HCT116 (cell line): ENCODE results near the gene ENTPD3.

Source experiments
- EGR1 ChIP-seq: IDR thresholded peaks from 2 replicates; pipeline ENCODE4 v1.6.1; 2012; ENCODE audit warnings: low read depth
- EZH2 ChIP-seq: fragments of 200-600 bp; sonication (generic); IDR thresholded peaks from 2 replicates; pipeline ENCODE4 v1.6.1; 2017; ENCODE audit warnings: antibody characterized with exemption, mixed run types
- POLR2AphosphoS5 ChIP-seq: IDR thresholded peaks from 2 replicates; pipeline ENCODE4 v1.6.1; 2011; ENCODE audit warnings: mild to moderate bottlenecking, low read depth, low read length, moderate library complexity
- YY1 ChIP-seq: IDR thresholded peaks from 2 replicates; pipeline ENCODE4 v1.6.1; 2011; ENCODE audit warnings: low read length, low read depth, moderate library complexity, mild to moderate bottlenecking; ENCODE audit not compliant: insufficient replicate concordance; ENCODE audit errors: extremely low read depth
- TF ChIP-seq, protein P1 (sequence below): IDR thresholded peaks from 2 replicates; pipeline ENCODE4 v1.6.1; 2011; ENCODE audit warnings: mild to moderate bottlenecking, low read length, moderate library complexity; ENCODE audit not compliant: insufficient replicate concordance; ENCODE audit errors: extremely low read depth
- TF ChIP-seq, protein P2 (sequence below), 3 experiments: fragments of 200-600 bp in 1 of 3; sonication (generic) in 1 of 3; IDR thresholded peaks in 2 of 3; conservative IDR thresholded peaks in 1 of 3; 2 replicates each; pipeline ENCODE4 v1.5.1; 2012 to 2017; ENCODE audit warnings: low read depth in 2 of 3, low read length in 2 of 3, antibody characterized with exemption in 1 of 3, borderline replicate concordance in 1 of 3, control low read depth in 1 of 3, mild to moderate bottlenecking in 1 of 3, mixed read lengths in 1 of 3, mixed run types in 1 of 3, moderate library complexity in 1 of 3; ENCODE audit not compliant: insufficient read depth in 1 of 3
- TF ChIP-seq, protein P3 (sequence below): IDR thresholded peaks from 2 replicates; pipeline ENCODE4 v1.6.1; 2012; ENCODE audit warnings: low read depth

DNA sequence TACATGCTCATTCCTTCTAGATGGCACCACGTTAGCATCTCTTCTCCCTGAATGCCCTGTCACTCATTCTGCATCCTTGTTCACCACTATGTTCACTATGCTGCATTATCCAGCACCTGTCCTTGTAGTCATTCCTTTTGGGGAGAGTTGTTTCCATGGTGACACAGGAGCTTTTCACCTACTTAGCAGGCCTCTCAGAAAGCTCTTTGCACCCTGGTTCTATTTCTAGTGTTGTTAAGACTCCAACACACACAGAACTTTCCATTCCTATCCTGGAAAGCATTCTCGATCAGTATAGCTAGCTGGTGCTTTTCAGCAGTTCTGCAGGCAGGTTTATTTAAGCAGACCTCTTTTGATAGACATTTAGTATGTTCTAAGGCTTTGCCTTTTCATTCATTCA, 63.5 kb downstream of the ENTPD3 start:
- no peak for TF ChIP-seq POLR2AphosphoS5
- TF ChIP-seq, protein P1, sequence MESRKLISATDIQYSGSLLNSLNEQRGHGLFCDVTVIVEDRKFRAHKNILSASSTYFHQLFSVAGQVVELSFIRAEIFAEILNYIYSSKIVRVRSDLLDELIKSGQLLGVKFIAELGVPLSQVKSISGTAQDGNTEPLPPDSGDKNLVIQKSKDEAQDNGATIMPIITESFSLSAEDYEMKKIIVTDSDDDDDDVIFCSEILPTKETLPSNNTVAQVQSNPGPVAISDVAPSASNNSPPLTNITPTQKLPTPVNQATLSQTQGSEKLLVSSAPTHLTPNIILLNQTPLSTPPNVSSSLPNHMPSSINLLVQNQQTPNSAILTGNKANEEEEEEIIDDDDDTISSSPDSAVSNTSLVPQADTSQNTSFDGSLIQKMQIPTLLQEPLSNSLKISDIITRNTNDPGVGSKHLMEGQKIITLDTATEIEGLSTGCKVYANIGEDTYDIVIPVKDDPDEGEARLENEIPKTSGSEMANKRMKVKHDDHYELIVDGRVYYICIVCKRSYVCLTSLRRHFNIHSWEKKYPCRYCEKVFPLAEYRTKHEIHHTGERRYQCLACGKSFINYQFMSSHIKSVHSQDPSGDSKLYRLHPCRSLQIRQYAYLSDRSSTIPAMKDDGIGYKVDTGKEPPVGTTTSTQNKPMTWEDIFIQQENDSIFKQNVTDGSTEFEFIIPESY: no peak
- TF ChIP-seq, protein P2, sequence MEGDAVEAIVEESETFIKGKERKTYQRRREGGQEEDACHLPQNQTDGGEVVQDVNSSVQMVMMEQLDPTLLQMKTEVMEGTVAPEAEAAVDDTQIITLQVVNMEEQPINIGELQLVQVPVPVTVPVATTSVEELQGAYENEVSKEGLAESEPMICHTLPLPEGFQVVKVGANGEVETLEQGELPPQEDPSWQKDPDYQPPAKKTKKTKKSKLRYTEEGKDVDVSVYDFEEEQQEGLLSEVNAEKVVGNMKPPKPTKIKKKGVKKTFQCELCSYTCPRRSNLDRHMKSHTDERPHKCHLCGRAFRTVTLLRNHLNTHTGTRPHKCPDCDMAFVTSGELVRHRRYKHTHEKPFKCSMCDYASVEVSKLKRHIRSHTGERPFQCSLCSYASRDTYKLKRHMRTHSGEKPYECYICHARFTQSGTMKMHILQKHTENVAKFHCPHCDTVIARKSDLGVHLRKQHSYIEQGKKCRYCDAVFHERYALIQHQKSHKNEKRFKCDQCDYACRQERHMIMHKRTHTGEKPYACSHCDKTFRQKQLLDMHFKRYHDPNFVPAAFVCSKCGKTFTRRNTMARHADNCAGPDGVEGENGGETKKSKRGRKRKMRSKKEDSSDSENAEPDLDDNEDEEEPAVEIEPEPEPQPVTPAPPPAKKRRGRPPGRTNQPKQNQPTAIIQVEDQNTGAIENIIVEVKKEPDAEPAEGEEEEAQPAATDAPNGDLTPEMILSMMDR (IDR thresholded peaks at IDR 0.05 in 2 of 3, conservative IDR thresholded peaks at IDR 0.05 in 1 of 3; ENCODE audit: borderline replicate concordance in 1 of 3, insufficient read depth in 1 of 3, low read depth in 2 of 3, low read length in 2 of 3): no peak
- TF ChIP-seq EZH2: no peak
- TF ChIP-seq, protein P3, sequence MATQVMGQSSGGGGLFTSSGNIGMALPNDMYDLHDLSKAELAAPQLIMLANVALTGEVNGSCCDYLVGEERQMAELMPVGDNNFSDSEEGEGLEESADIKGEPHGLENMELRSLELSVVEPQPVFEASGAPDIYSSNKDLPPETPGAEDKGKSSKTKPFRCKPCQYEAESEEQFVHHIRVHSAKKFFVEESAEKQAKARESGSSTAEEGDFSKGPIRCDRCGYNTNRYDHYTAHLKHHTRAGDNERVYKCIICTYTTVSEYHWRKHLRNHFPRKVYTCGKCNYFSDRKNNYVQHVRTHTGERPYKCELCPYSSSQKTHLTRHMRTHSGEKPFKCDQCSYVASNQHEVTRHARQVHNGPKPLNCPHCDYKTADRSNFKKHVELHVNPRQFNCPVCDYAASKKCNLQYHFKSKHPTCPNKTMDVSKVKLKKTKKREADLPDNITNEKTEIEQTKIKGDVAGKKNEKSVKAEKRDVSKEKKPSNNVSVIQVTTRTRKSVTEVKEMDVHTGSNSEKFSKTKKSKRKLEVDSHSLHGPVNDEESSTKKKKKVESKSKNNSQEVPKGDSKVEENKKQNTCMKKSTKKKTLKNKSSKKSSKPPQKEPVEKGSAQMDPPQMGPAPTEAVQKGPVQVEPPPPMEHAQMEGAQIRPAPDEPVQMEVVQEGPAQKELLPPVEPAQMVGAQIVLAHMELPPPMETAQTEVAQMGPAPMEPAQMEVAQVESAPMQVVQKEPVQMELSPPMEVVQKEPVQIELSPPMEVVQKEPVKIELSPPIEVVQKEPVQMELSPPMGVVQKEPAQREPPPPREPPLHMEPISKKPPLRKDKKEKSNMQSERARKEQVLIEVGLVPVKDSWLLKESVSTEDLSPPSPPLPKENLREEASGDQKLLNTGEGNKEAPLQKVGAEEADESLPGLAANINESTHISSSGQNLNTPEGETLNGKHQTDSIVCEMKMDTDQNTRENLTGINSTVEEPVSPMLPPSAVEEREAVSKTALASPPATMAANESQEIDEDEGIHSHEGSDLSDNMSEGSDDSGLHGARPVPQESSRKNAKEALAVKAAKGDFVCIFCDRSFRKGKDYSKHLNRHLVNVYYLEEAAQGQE: no peak
- no peak for TF ChIP-seq EGR1
- TF ChIP-seq YY1: no peak
